ENCODE results near the gene PHF20.
"Not testable (repeated sequence)": the region's sequence is repeated elsewhere in the genome, so short reads cannot be mapped to it uniquely, and the experiment has no call there.

The PHF20 gene

GRCh38 chr20:35771689-35772562, at the start of gene PHF20:
Gene PHF20, plus strand, starts transcription at chr20:35772015. Its CDS starts 29,508 bp downstream, at chr20:35801523.
- DNase-seq (ENCODE audit: low spot score) = peak; percentile 98

- not testable (repeated sequence) for DNase-seq (ENCODE audit: low spot score)
Observed at GRCh38 chr20:35723275-35723639, 48.6 kb upstream of the PHF20 start.

GRCh38 chr20:35723652-35724320, 48.0 kb upstream of the PHF20 start:
- DNase-seq (ENCODE audit: low spot score) = not testable (repeated sequence)

- DNase-seq (ENCODE audit: low spot score) = no peak
Observed at GRCh38 chr20:35724321-35725230, 47.2 kb upstream of the PHF20 start.

- no peak for DNase-seq (ENCODE audit: low spot score)
Observed at GRCh38 chr20:35726842-35727711, 44.7 kb upstream of the PHF20 start.

- DNase-seq (ENCODE audit: low spot score) = no peak
Observed at GRCh38 chr20:35729283-35729807, 42.5 kb upstream of the PHF20 start.

GRCh38 chr20:35729836-35730582, 41.8 kb upstream of the PHF20 start:
- DNase-seq (ENCODE audit: low spot score) = no peak

GRCh38 chr20:35730583-35731468, 41.0 kb upstream of the PHF20 start:
- no peak for DNase-seq (ENCODE audit: low spot score)

GRCh38 chr20:35731469-35731788, 40.4 kb upstream of the PHF20 start:
- DNase-seq (ENCODE audit: low spot score) = peak; percentile 2

GRCh38 chr20:35731862-35732643, 39.8 kb upstream of the PHF20 start:
- DNase-seq (ENCODE audit: low spot score) = no peak

- DNase-seq (ENCODE audit: low spot score) = peak; percentile 2
Observed at GRCh38 chr20:35732644-35732982, 39.2 kb upstream of the PHF20 start.

- DNase-seq (ENCODE audit: low spot score) = no peak
Observed at GRCh38 chr20:35734374-35734773, 37.4 kb upstream of the PHF20 start.

- DNase-seq (ENCODE audit: low spot score) = peak; percentile 3
Observed at GRCh38 chr20:35734777-35735649, 36.8 kb upstream of the PHF20 start.

GRCh38 chr20:35735826-35736470, 35.9 kb upstream of the PHF20 start:
- DNase-seq (ENCODE audit: low spot score) = no peak

- DNase-seq (ENCODE audit: low spot score) = no peak
Observed at GRCh38 chr20:35737865-35738333, 33.9 kb upstream of the PHF20 start.

GRCh38 chr20:35738410-35739179, 33.2 kb upstream of the PHF20 start:
- DNase-seq (ENCODE audit: low spot score) = no peak

Data from hematopoietic multipotent progenitor cell treated with erythropoietin and hydrocortisone succinate and interleukin-3 and kit ligand, for 15 days (in vitro differentiated cells).